ENCODE measurements around the gene ZNF143. TPM values are rescaled to one million over a fixed set of nuclear protein-coding genes. Genes with fewer than 3 reads are reported as not detected.

The ZNF143 gene
- total RNA-seq, 1 experiment from 2014 or later, result 24.2 TPM

Small RNAs within 50 kb of the gene (small RNA-seq; reads per million reads assigned to genes)
- gene RF01210 (0 to 0.08 reads per million in 2 experiments), gene SNORA23 (98.2 to 132 reads per million in 2 experiments)

Other genes starting within 250 kb of the ZNF143 start
- gene DENND5A, start 195.7 kb upstream of the ZNF143 start, total RNA-seq (2014; rRNA removed; shearing (Covaris generic)), result 59.9 and 63.9 TPM in 2 replicates
- gene TMEM41B, start 146.4 kb upstream of the ZNF143 start, total RNA-seq (2014; rRNA removed; shearing (Covaris generic)), result 35.4 and 54.2 TPM in 2 replicates
- gene IPO7, start 76.4 kb upstream of the ZNF143 start, total RNA-seq (2014; rRNA removed; shearing (Covaris generic)), result 177 and 200 TPM in 2 replicates
- gene WEE1, start 112.7 kb downstream of the ZNF143 start, total RNA-seq (2014; rRNA removed; shearing (Covaris generic)), result 23.7 and 30.1 TPM in 2 replicates
- gene SWAP70, start 203.1 kb downstream of the ZNF143 start, total RNA-seq (2014; rRNA removed; shearing (Covaris generic)), result 148 and 149 TPM in 2 replicates